GM23338 (cell line): ENCODE results near the gene ARHGEF3. TPM values are rescaled to one million over a fixed set of nuclear protein-coding genes. Genes with fewer than 3 reads are reported as not detected.

Source experiments
- ATAC-seq: fragments of 200-7000 bp; cut with Tn5 transposase; 3 replicates; pipeline ENCODE4 v1.9.1; 2020
- DNase-seq: peaks from one replicate; pipeline ENCODE4 v3.0.0-alpha.2; 2015; ENCODE audit warnings: low spot score
- H2AFZ ChIP-seq: fragments of 200-600 bp; sonication (generic); 2 replicates; pipeline ENCODE4 v1.8.0; 2016; ENCODE audit warnings: antibody characterized with exemption, mild to moderate bottlenecking, moderate library complexity
- H3F3A ChIP-seq: fragments of 200-600 bp; sonication (generic); replicated peaks from 2 replicates; pipeline ENCODE4 v1.8.0; 2017; ENCODE audit warnings: antibody characterized with exemption, mixed run types, low read depth
- H3K27ac ChIP-seq: fragments of 200-600 bp; sonication (generic); 2 replicates; pipeline ENCODE4 v1.6.1; 2016; ENCODE audit warnings: low read depth
- H3K27me3 ChIP-seq: fragments of 200-600 bp; sonication (generic); 2 replicates; pipeline ENCODE4 v1.8.0; 2016; ENCODE audit warnings: mild to moderate bottlenecking, mixed run types, moderate library complexity; ENCODE audit not compliant: insufficient read depth
- H3K36me3 ChIP-seq: fragments of 200-600 bp; sonication (generic); 2 replicates; pipeline ENCODE4 v1.8.0; 2016; ENCODE audit warnings: mild to moderate bottlenecking; ENCODE audit not compliant: insufficient read depth
- H3K4me1 ChIP-seq: fragments of 200-600 bp; sonication (generic); 2 replicates; pipeline ENCODE4 v1.8.0; 2016; ENCODE audit warnings: mild to moderate bottlenecking, moderate library complexity; ENCODE audit not compliant: insufficient read depth
- H3K4me2 ChIP-seq: fragments of 200-600 bp; sonication (generic); 2 replicates; pipeline ENCODE4 v1.7.1; 2017; ENCODE audit warnings: mixed run types
- H3K4me3 ChIP-seq: fragments of 200-600 bp; sonication (generic); 2 replicates; pipeline ENCODE4 v1.6.1; 2016; ENCODE audit warnings: mixed run types
- H3K79me2 ChIP-seq: fragments of 200-600 bp; sonication (generic); replicated peaks from 2 replicates; pipeline ENCODE4 v1.8.0; 2017; ENCODE audit warnings: mild to moderate bottlenecking; ENCODE audit not compliant: insufficient read depth
- H3K9me2 ChIP-seq: fragments of 200-600 bp; sonication (generic); 2 replicates; pipeline ENCODE4 v1.8.0; 2017; ENCODE audit not compliant: insufficient read depth
- H4K20me1 ChIP-seq: fragments of 200-600 bp; sonication (generic); replicated peaks from 2 replicates; pipeline ENCODE4 v1.8.0; 2017; ENCODE audit warnings: mild to moderate bottlenecking; ENCODE audit not compliant: insufficient read depth
- H3K27ac Mint-ChIP-seq: 2 replicates; pipeline ENCODE4 v1.8.0; 2020; ENCODE audit warnings: inconsistent platforms, mild to moderate bottlenecking, moderate library complexity, mixed read lengths
- H3K27me3 Mint-ChIP-seq: 3 replicates; pipeline ENCODE4 v1.8.0; 2022; ENCODE audit warnings: low read depth, mild to moderate bottlenecking, moderate library complexity, mixed read lengths, inconsistent platforms; ENCODE audit not compliant: insufficient read depth, poor library complexity
- H3K36me3 Mint-ChIP-seq: 3 replicates; pipeline ENCODE4 v1.8.0; 2021; ENCODE audit warnings: low read depth, mild to moderate bottlenecking, inconsistent platforms, moderate library complexity, mixed read lengths
- H3K4me1 Mint-ChIP-seq: 3 replicates; pipeline ENCODE4 v1.8.0; 2020; ENCODE audit warnings: mild to moderate bottlenecking, inconsistent platforms, mixed read lengths
- H3K4me3 Mint-ChIP-seq: 3 replicates; pipeline ENCODE4 v1.8.0; 2021; ENCODE audit warnings: moderate library complexity, mild to moderate bottlenecking, inconsistent platforms, mixed read lengths
- H3K9me3 Mint-ChIP-seq: 3 replicates; pipeline ENCODE4 v1.8.0; 2020; ENCODE audit warnings: moderate library complexity, mild to moderate bottlenecking, inconsistent platforms, mixed read lengths
- CREB1 ChIP-seq: fragments of 250-450 bp; sonication (Bioruptor Pico); IDR thresholded peaks from 2 replicates; pipeline ENCODE4 v1.5.0; 2020; ENCODE audit warnings: low read depth, mild to moderate bottlenecking, moderate library complexity
- ETS1 ChIP-seq: IDR thresholded peaks from 2 replicates; pipeline ENCODE4 v1.6.1; 2016; ENCODE audit warnings: antibody characterized with exemption
- EZH2 ChIP-seq: fragments of 200-600 bp; sonication (generic); IDR thresholded peaks from one replicate; pipeline ENCODE4 v1.8.0; 2017; ENCODE audit warnings: antibody characterized with exemption, mild to moderate bottlenecking, low read depth; ENCODE audit not compliant: unreplicated experiment
- EZH2phosphoT487 ChIP-seq: fragments of 200-600 bp; sonication (generic); IDR thresholded peaks from one replicate; pipeline ENCODE4 v1.8.1; 2018; ENCODE audit warnings: antibody characterized with exemption; ENCODE audit not compliant: unreplicated experiment
- JUNB ChIP-seq: IDR thresholded peaks from one replicate; pipeline ENCODE4 v1.6.1; 2016; ENCODE audit warnings: antibody characterized with exemption; ENCODE audit not compliant: unreplicated experiment
- NANOG ChIP-seq: IDR thresholded peaks from 2 replicates; pipeline ENCODE4 v1.6.1; 2016; ENCODE audit warnings: antibody characterized with exemption, borderline replicate concordance
- POLR2AphosphoS5 ChIP-seq: IDR thresholded peaks from 2 replicates; pipeline ENCODE4 v1.6.1; 2016; ENCODE audit warnings: antibody characterized with exemption, low read depth
- STAT1 ChIP-seq: IDR thresholded peaks from one replicate; pipeline ENCODE4 v1.6.1; 2016; ENCODE audit warnings: antibody characterized with exemption; ENCODE audit not compliant: unreplicated experiment
- ZNF114 ChIP-seq: fragments of 250-450 bp; sonication (Bioruptor Pico); IDR thresholded peaks from 2 replicates; pipeline ENCODE4 v1.5.0; 2020; ENCODE audit warnings: mild to moderate bottlenecking, moderate library complexity
- ZNF331 ChIP-seq: fragments of 250-450 bp; sonication (Bioruptor Pico); IDR thresholded peaks from 2 replicates; pipeline ENCODE4 v1.5.0; 2020; ENCODE audit warnings: low read depth, mild to moderate bottlenecking, moderate library complexity
- polyA plus RNA-seq: library from polyadenylated mRNA; unstranded; fragments of >200 nt; fragmentation: Nextera tagmentation; extraction: Ambion mirVana; gene quantifications from 2 replicates; pipeline ENCODE4 v1.2.1, GENCODE V29; 2016
- total RNA-seq: library from RNA; depleted of rRNA; stranded (reverse); fragments of >200 nt; shearing (Covaris generic); gene quantifications from 2 replicates; pipeline ENCODE4 v1.2.3, GENCODE V29; 2014
- TF ChIP-seq, protein P1 (sequence below): fragments of 250-450 bp; sonication (Bioruptor Pico); IDR thresholded peaks from 2 replicates; pipeline ENCODE4 v1.5.0; 2020; ENCODE audit warnings: mild to moderate bottlenecking, moderate library complexity
- TF ChIP-seq, protein P2 (sequence below): IDR thresholded peaks from one replicate; pipeline ENCODE4 v1.6.1; 2018; ENCODE audit warnings: antibody characterized with exemption; ENCODE audit not compliant: unreplicated experiment
- TF ChIP-seq, protein P3 (sequence below), 2 experiments: fragments of 200-600 bp in 1 of 2; sonication (generic) in 1 of 2; conservative IDR thresholded peaks; 2 replicates each; pipeline versions ENCODE4 v1.5.1 to v1.6.1; 2016 to 2017; ENCODE audit warnings: antibody characterized with exemption in 2 of 2, low read depth in 2 of 2, mild to moderate bottlenecking in 2 of 2, moderate library complexity in 1 of 2

Gene ARHGEF3
- total and polyA plus RNA-seq, 2 experiments from 2014 or later, result 5.0 to 5.1 TPM

DNA sequence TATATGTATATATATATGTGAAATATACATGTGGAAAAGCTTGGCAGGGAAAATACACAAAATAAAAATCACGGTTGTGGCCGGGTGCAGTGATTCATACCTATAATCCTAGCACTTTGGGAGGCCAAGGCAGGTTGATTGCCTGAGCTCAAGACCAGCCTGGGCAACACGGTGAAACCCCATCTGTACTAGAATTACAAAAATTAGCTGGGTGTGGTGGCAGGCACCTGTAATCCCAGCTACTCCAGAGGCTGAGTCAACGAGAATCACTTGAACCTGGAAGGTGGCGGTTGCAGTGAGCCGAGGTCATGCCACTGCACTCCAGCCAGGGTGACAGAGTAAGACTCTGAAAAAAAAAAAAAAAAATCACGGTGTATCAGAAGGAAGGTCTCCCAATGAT is 20.8 kb upstream of the ARHGEF3 start:
- H3K4me1 ChIP-seq, result peaks cover 25% of the 10 kb centered on the region
- TF ChIP-seq, protein P1, sequence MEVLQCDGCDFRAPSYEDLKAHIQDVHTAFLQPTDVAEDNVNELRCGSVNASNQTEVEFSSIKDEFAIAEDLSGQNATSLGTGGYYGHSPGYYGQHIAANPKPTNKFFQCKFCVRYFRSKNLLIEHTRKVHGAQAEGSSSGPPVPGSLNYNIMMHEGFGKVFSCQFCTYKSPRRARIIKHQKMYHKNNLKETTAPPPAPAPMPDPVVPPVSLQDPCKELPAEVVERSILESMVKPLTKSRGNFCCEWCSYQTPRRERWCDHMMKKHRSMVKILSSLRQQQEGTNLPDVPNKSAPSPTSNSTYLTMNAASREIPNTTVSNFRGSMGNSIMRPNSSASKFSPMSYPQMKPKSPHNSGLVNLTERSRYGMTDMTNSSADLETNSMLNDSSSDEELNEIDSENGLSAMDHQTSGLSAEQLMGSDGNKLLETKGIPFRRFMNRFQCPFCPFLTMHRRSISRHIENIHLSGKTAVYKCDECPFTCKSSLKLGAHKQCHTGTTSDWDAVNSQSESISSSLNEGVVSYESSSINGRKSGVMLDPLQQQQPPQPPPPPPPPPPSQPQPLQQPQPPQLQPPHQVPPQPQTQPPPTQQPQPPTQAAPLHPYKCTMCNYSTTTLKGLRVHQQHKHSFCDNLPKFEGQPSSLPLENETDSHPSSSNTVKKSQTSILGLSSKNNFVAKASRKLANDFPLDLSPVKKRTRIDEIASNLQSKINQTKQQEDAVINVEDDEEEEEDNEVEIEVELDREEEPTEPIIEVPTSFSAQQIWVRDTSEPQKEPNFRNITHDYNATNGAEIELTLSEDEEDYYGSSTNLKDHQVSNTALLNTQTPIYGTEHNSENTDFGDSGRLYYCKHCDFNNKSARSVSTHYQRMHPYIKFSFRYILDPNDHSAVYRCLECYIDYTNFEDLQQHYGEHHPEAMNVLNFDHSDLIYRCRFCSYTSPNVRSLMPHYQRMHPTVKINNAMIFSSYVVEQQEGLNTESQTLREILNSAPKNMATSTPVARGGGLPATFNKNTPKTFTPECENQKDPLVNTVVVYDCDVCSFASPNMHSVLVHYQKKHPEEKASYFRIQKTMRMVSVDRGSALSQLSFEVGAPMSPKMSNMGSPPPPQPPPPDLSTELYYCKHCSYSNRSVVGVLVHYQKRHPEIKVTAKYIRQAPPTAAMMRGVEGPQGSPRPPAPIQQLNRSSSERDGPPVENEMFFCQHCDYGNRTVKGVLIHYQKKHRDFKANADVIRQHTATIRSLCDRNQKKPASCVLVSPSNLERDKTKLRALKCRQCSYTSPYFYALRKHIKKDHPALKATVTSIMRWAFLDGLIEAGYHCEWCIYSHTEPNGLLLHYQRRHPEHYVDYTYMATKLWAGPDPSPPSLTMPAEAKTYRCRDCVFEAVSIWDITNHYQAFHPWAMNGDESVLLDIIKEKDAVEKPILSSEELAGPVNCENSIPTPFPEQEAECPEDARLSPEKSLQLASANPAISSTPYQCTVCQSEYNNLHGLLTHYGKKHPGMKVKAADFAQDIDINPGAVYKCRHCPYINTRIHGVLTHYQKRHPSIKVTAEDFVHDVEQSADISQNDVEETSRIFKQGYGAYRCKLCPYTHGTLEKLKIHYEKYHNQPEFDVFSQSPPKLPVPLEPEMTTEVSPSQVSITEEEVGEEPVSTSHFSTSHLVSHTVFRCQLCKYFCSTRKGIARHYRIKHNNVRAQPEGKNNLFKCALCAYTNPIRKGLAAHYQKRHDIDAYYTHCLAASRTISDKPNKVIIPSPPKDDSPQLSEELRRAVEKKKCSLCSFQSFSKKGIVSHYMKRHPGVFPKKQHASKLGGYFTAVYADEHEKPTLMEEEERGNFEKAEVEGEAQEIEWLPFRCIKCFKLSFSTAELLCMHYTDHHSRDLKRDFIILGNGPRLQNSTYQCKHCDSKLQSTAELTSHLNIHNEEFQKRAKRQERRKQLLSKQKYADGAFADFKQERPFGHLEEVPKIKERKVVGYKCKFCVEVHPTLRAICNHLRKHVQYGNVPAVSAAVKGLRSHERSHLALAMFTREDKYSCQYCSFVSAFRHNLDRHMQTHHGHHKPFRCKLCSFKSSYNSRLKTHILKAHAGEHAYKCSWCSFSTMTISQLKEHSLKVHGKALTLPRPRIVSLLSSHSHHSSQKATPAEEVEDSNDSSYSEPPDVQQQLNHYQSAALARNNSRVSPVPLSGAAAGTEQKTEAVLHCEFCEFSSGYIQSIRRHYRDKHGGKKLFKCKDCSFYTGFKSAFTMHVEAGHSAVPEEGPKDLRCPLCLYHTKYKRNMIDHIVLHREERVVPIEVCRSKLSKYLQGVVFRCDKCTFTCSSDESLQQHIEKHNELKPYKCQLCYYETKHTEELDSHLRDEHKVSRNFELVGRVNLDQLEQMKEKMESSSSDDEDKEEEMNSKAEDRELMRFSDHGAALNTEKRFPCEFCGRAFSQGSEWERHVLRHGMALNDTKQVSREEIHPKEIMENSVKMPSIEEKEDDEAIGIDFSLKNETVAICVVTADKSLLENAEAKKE (CRISPR knock-in tag), result no peak
- TF ChIP-seq ZNF114 (CRISPR knock-in tag) (no peak), STAT1 (no peak), POLR2AphosphoS5 (no peak), JUNB (no peak), EZH2phosphoT487 (no peak), ETS1 (no peak), EZH2 (no peak), NANOG (no peak), CREB1 (CRISPR knock-in tag) (no peak), ZNF331 (no peak)
- TF ChIP-seq, protein P2, sequence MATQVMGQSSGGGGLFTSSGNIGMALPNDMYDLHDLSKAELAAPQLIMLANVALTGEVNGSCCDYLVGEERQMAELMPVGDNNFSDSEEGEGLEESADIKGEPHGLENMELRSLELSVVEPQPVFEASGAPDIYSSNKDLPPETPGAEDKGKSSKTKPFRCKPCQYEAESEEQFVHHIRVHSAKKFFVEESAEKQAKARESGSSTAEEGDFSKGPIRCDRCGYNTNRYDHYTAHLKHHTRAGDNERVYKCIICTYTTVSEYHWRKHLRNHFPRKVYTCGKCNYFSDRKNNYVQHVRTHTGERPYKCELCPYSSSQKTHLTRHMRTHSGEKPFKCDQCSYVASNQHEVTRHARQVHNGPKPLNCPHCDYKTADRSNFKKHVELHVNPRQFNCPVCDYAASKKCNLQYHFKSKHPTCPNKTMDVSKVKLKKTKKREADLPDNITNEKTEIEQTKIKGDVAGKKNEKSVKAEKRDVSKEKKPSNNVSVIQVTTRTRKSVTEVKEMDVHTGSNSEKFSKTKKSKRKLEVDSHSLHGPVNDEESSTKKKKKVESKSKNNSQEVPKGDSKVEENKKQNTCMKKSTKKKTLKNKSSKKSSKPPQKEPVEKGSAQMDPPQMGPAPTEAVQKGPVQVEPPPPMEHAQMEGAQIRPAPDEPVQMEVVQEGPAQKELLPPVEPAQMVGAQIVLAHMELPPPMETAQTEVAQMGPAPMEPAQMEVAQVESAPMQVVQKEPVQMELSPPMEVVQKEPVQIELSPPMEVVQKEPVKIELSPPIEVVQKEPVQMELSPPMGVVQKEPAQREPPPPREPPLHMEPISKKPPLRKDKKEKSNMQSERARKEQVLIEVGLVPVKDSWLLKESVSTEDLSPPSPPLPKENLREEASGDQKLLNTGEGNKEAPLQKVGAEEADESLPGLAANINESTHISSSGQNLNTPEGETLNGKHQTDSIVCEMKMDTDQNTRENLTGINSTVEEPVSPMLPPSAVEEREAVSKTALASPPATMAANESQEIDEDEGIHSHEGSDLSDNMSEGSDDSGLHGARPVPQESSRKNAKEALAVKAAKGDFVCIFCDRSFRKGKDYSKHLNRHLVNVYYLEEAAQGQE, result no peak
- TF ChIP-seq, protein P3, sequence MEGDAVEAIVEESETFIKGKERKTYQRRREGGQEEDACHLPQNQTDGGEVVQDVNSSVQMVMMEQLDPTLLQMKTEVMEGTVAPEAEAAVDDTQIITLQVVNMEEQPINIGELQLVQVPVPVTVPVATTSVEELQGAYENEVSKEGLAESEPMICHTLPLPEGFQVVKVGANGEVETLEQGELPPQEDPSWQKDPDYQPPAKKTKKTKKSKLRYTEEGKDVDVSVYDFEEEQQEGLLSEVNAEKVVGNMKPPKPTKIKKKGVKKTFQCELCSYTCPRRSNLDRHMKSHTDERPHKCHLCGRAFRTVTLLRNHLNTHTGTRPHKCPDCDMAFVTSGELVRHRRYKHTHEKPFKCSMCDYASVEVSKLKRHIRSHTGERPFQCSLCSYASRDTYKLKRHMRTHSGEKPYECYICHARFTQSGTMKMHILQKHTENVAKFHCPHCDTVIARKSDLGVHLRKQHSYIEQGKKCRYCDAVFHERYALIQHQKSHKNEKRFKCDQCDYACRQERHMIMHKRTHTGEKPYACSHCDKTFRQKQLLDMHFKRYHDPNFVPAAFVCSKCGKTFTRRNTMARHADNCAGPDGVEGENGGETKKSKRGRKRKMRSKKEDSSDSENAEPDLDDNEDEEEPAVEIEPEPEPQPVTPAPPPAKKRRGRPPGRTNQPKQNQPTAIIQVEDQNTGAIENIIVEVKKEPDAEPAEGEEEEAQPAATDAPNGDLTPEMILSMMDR (conservative IDR thresholded peaks at IDR 0.05; ENCODE audit: low read depth in 2 of 2), result no peak
- no peaks in the 10 kb centered on the region for H3K9me2 ChIP-seq
- H3K27ac ChIP-seq, result no peak overlapping the region
- no peak overlapping the region for H2AFZ ChIP-seq
- no peaks in the 10 kb centered on the region for H4K20me1 ChIP-seq
- no peak overlapping the region for H3K4me3 ChIP-seq
- no peak overlapping the region for H3K4me2 ChIP-seq
- H3K79me2 ChIP-seq, result no peaks in the 10 kb centered on the region
- no peak overlapping the region for H3K27ac Mint-ChIP-seq
- no peaks in the 10 kb centered on the region for H3K9me3 Mint-ChIP-seq
- H3K36me3 Mint-ChIP-seq, result no peaks in the 10 kb centered on the region
- H3K36me3 ChIP-seq, result no peaks in the 10 kb centered on the region
- no peak for ATAC-seq
- peaks cover 27% of the 10 kb centered on the region for H3K4me1 Mint-ChIP-seq
- no peak overlapping the region for H3K4me3 Mint-ChIP-seq
- no peak for DNase-seq
- no peaks in the 10 kb centered on the region for H3K27me3 ChIP-seq
- H3F3A ChIP-seq, result no peaks in the 10 kb centered on the region
- H3K27me3 Mint-ChIP-seq, result peaks cover 1% of the 10 kb centered on the region
